ENCODE measurements around the gene PPM1H.
A peak's percentile ranks its signal among the peaks of the same experiment; 100 is the strongest.

Gene PPM1H

DNA sequence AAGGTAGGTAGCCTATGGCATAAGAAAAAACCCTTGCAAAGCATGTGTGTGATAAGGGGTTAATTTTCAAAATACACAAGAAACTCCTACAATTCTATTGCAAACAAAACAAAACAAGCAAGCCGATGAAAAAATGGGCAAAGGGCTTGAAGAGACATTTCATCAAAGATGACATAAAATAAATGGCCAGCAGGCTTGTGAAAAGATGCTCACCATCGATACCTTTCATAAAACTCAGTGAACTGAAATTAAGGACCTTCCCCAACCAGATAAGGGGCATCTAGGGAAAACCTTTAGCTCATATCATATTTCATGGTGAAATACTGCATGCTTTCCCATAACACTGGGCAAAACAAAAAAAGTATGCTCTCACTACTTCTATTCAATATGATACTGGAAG, 131.2 kb downstream of the PPM1H start:
- no peak for DNase-seq (ENCODE audit: insufficient read length, low spot score)
- no peak for FAIRE-seq

DNA sequence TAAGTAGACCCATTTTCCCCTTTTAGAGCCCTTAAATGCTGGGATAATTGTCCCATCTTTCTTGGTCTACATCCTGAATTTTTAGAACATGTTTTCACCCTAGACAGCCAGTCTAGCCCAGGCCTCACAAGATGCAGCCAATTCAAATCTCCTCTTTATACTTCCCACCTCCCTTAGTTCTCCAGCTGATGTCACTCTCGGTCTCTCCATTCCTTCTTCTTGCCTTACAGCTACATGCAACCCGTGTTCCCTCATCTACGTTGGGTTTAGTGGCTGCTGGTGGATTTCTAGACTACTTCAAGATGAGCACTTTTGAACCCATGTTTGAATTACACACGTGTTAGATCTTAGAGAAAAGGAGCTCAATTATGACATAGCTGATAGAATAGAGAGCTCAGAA, 132.0 kb downstream of the PPM1H start:
- DNase-seq (ENCODE audit: insufficient read length, low spot score) (peak; percentile 14), FAIRE-seq (no peak)

GRCh38 chr12:62802321-62802720, 132.6 kb downstream of the PPM1H start:
- FAIRE-seq (no peak), DNase-seq (ENCODE audit: insufficient read length, low spot score) (no peak)

GRCh38 chr12:62801796-62802195, 133.2 kb downstream of the PPM1H start:
- no peak for DNase-seq (ENCODE audit: insufficient read length, low spot score)
- no peak for FAIRE-seq

- DNase-seq (ENCODE audit: insufficient read length, low spot score) (no peak), FAIRE-seq (no peak)
Observed at GRCh38 chr12:62800707-62801400, 134.1 kb downstream of the PPM1H start.

DNA sequence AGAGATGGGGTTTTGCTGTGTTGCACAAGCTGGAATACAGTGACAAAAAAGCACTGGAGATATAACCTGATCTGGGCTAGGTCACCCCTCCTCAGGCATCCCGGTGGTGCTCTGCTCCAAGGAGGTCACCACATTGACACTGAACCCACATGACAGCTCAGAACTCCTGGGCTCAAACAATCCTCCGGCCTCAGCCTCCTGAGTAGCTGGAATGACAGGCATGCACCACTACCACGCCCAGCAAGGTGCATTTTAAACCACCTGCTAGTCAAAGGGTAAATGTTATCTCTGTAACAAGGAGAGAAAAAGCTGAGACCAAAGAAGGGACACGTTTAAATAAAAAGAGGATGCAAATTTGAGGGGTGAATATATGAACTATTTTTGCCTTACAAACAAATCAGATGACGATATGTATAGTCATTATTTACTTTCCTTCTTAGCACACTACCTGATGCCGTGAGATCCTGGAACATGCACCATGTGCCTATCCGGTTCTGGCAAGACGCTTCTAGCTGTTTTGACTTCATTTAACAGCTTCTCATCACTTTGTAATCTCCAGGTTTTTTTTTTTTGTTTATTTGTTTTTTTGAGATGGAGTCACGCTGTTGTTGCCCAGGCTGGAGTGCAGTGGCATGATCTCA, 135.1 kb downstream of the PPM1H start:
- DNase-seq (ENCODE audit: insufficient read length, low spot score) (no peak), FAIRE-seq (no peak)

DNA sequence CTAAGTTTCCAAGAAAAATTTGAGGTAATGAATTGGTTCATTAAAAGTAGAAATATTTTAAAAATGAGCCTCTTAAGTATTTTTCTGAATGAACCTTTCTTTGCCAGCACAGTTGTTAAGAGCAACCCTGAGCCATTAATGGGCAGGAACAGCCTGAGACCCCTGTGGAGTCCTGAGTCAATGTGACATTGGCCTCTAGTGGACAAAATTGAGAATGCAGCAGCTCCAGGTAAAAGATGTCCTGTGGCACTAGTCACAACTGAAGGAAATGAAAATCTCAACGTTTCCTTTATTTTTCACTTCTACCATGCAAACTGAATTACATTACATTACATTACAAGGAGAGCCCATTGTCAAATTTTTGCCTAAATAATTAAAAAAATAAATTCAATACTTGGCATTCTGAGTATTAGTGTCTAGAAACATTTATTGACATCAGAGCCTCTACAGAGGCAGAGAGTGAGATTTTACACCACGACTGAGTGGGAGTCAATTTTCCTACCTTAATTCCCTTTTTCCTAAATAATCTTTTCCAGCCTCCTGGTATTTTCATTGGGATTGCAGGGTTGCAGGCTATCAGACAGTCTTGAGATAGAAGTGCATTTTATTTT, 135.7 kb downstream of the PPM1H start:
- DNase-seq (ENCODE audit: insufficient read length, low spot score) (peak; percentile 82), FAIRE-seq (no peak)

- FAIRE-seq (no peak), DNase-seq (ENCODE audit: insufficient read length, low spot score) (no peak)
Observed at GRCh38 chr12:62794218-62794583, 140.7 kb downstream of the PPM1H start.

DNA sequence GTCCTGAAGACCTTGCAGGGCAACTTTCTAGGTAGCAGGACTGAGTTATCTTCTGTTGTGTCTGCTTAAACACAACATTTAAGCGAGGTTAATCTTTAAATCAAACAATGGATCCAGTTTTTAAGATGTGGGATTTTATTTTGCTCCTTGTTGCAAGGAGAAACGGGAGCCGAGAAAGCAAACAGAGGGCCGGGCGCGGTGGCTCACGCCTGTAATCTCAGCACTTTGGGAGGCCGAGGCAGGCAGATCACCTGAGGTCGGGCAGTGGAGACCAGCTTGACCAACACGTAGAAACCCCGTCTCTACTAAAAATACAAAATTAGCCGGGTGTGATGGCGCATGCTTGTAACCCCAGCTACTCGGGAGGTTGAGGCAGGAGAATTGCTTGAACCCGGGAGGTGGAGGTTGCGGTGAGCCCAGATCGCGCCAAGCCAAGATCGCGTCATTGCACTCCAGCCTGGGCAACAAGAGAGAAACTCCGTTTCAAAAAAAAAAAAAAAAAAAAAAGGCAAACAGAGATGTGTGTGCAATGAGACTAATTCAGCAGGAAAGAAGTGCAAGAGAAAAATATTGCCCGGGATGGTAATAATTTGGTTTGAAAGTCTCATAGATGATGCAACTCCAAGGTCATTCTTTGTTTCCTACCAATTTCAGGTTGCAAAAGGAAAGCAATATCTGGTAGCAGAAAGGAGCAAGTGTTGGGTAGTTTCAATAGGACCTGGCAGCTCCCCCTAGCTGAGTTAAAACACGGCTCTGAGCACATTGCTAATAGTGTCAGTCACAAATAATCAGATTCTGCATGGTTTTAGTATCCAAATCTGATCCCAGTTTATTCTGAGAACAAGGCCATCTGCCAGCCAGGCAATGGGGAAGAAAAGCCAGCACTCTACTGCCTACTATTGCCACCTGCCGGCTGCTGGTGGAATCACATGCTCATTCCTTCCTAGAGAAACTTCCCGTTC, 141.4 kb downstream of the PPM1H start:
- DNase-seq (ENCODE audit: insufficient read length, low spot score) (peak; percentile 86), FAIRE-seq (peak; percentile 64)

GRCh38 chr12:62792236-62792870, 142.6 kb downstream of the PPM1H start:
- DNase-seq (ENCODE audit: insufficient read length, low spot score) (no peak), FAIRE-seq (no peak)

GRCh38 chr12:62789851-62790250, 145.1 kb downstream of the PPM1H start:
- DNase-seq (ENCODE audit: insufficient read length, low spot score) = no peak
- FAIRE-seq = no peak

GRCh38 chr12:62787611-62788010, 147.3 kb downstream of the PPM1H start:
- FAIRE-seq = no peak
- no peak for DNase-seq (ENCODE audit: insufficient read length, low spot score)

DNA sequence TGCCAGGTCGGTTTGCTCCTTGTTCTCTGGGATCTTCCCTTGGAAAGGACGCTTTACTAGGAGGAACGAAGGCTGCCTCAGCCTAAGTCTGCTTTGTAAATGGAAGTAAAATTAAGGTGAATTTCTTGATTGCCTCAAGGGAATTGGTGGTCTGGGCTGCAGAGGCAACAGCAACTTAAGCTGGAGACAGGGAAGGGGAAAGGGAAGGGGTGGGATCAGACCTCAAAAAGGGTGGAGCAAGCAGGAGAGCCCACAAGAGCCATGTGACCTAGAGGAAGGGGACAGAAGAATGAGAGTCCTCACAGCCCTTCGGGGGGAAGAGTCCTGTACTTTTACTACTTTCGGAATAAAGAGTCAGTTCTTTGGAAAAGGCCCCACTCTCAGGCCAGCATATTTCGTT, 147.9 kb downstream of the PPM1H start:
- no peak for FAIRE-seq
- no peak for DNase-seq (ENCODE audit: insufficient read length, low spot score)

- peak; percentile 77 for DNase-seq (ENCODE audit: insufficient read length, low spot score)
- FAIRE-seq = peak; percentile 9
Observed at GRCh38 chr12:62785941-62786559, 148.9 kb downstream of the PPM1H start.

- FAIRE-seq (no peak), DNase-seq (ENCODE audit: insufficient read length, low spot score) (no peak)
Observed at GRCh38 chr12:62784576-62784975, 150.4 kb downstream of the PPM1H start.

- FAIRE-seq (peak; percentile 33), DNase-seq (ENCODE audit: insufficient read length, low spot score) (no peak)
Observed at GRCh38 chr12:62783881-62784280, 151.1 kb downstream of the PPM1H start.

DNA sequence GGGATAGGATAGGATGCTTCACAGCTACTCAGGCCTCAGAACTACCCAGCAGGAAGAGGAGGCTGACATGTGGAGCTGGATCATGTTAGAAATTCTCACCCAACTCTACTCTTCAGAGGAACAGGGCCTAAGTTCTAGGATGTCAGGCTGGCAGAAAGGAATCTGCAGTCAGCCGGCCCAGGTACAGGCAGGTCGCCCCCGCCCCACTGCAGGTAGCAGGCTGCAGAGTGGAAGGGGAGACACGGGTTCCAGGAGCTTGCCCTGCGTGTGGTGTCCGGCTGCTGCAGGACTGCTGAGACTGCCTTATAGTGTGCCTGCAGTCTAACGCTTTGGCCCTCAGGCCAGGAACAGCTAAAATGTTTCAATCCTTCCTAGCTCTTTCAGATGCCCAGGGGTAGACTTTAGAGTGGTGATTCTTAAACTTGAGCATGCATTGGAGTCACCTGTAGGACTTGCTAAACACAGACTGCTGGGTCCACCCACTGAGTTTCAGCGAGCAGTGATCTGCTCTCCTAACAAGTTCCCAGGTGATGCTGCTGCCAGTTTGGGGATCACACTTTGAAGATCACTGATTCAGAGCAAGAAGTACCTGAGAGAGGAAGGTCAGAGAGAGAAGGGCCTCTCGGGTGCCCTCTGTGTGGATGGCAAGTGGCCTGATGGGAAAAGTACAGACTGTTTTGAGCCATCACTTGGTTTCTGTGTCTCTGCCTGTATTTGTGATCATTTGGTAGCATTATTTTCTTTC, 153.6 kb downstream of the PPM1H start:
- FAIRE-seq (no peak), DNase-seq (ENCODE audit: insufficient read length, low spot score) (no peak)

DNA sequence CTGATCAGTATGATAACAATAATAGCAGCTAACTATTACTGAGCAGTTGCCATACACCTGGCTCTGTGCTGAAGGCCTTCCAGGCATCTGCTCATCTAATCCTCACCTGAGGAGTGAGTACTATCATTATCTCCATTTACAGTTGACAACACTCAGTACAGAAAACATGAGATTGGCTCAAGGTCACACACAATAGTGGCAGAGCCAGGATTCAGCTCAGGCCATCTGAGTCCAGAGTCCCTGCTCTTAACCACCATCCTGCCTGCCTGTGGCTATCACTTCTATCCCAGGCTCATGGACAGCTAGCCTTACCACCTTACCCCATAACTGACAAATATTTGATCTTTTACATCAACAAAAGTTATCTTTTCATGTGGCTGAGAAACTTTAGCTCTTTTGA, 155.5 kb downstream of the PPM1H start:
- DNase-seq (ENCODE audit: insufficient read length, low spot score) (no peak), FAIRE-seq (no peak)

DNA sequence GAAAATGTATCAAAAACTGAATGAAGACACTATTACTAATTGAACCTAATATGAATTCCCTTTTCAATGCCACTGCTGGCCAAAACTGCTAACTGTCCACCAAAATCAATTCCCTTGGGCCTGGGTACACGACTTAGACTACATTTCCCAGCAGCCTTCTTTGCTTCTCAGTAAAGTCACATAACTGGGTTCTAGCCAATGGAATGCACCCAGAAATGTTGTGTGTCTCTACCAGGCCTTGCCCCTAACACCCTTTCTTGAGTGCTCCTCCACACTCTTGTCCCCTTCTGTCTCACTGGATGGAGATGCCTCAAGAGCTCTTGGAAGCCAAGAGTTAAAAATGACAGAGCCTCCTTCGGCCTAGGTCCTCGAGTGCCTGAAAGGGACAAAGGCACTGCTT, 156.8 kb downstream of the PPM1H start:
- FAIRE-seq = no peak
- no peak for DNase-seq (ENCODE audit: insufficient read length, low spot score)
